Peyer's patch (tissue), 4 donors: ENCODE results near the gene VAMP5. TPM values are rescaled to one million over a fixed set of nuclear protein-coding genes. Genes with fewer than 3 reads are reported as not detected.
"Not testable (repeated sequence)": the region's sequence is repeated elsewhere in the genome, so short reads cannot be mapped to it uniquely, and the experiment has no call there.

Source experiments
- DNase-seq, 3 donors: peaks; one replicate each; pipeline ENCODE4 v3.0.0-alpha.2; 2017 to 2019
- H3K27ac ChIP-seq, 4 donors: fragments of 200-600 bp; sonication (generic); one replicate each; pipeline ENCODE4 v1.5.1; 2016 to 2019
- H3K27me3 ChIP-seq, 2 donors: fragments of 200-600 bp; sonication (generic); one replicate each; pipeline ENCODE4 v1.5.1; 2019
- H3K36me3 ChIP-seq, 3 donors: fragments of 200-600 bp; sonication (generic); one replicate each; pipeline ENCODE4 v1.5.1; 2016 to 2019
- H3K4me1 ChIP-seq, 4 donors: fragments of 200-600 bp; sonication (generic); one replicate each; pipeline ENCODE4 v1.5.1; 2016 to 2019
- H3K4me3 ChIP-seq, 4 donors: fragments of 200-600 bp; sonication (generic); 1 replicate in 3 of 4; 2 replicates in 1 of 4; pipeline ENCODE4 v1.5.1; 2016 to 2019; ENCODE audit warnings: mild to moderate bottlenecking in 1 of 4
- H3K9me3 ChIP-seq, 4 donors: fragments of 200-600 bp; sonication (generic); one replicate each; pipeline ENCODE4 v1.5.1; 2016 to 2019; ENCODE audit warnings: mild to moderate bottlenecking in 1 of 4
- CTCF ChIP-seq, 6 experiments: fragments of 450-650 bp in 4 of 6; fragments of 200-600 bp in 2 of 6; sonication (generic) in 1 of 6; IDR thresholded peaks; one replicate each; pipeline ENCODE4 v1.5.1; 2017 to 2019; ENCODE audit warnings: antibody characterized with exemption in 6 of 6, mild to moderate bottlenecking in 3 of 6, moderate library complexity in 1 of 6
- POLR2A ChIP-seq, 2 donors: fragments of 450-650 bp; IDR thresholded peaks; one replicate each; pipeline ENCODE4 v1.5.1; 2017; ENCODE audit warnings: antibody characterized with exemption in 2 of 2, mild to moderate bottlenecking in 2 of 2, moderate library complexity in 2 of 2
- total RNA-seq, 4 donors: library from RNA; depleted of rRNA; stranded (reverse); fragments of >200 nt; gene quantifications; one replicate each; pipeline ENCODE4 v1.1.0, GENCODE V29; 2016

VAMP5 gene
- total RNA-seq, 4 donors from 2014 or later = 6.5 to 18.2 (median 16.0) TPM

GRCh38 chr2:85607268-85608215 lies 23.3 kb downstream of the VAMP5 start:
- Histone ChIP-seq H3K36me3 (peaks cover 0 to 21% (median 0%) of the 10 kb centered on the region in 3 donors), H3K4me3 (no peak overlapping the region), H3K9me3 (no peaks in the 10 kb centered on the region), H3K4me1 (peaks cover 0 to 32% (median 10%) of the 10 kb centered on the region in 4 donors), H3K27me3 (no peaks in the 10 kb centered on the region), H3K27ac (no peak overlapping the region)
- TF ChIP-seq CTCF (IDR thresholded peaks at IDR 0.05) (no peak), POLR2A (IDR thresholded peaks at IDR 0.05) (no peak)
- DNase-seq = no peak

GRCh38 chr2:85611217-85611704 lies 27.0 kb downstream of the VAMP5 start:
- Histone ChIP-seq H3K9me3 (no peaks in the 10 kb centered on the region), H3K36me3 (peaks cover 0 to 21% (median 0%) of the 10 kb centered on the region in 3 donors), H3K27me3 (no peaks in the 10 kb centered on the region), H3K27ac (peak overlapping the region; percentile 84 to 90 (median 84)), H3K4me3 (peak overlapping the region; percentile 70 to 97 (median 89)), H3K4me1 (peaks cover 0 to 9% (median 6%) of the 10 kb centered on the region in 4 donors)
- no peak for DNase-seq
- TF ChIP-seq CTCF (IDR thresholded peaks at IDR 0.05) (no peak), POLR2A (IDR thresholded peaks at IDR 0.05) (no peak)

- H3K27ac ChIP-seq = peak within 1 kb of the TSS; percentile 84 to 90 (median 84)
- H3K36me3 ChIP-seq = peaks cover 0 to 21% (median 0%) of the 10 kb centered on the region in 3 donors
Measured at GRCh38 chr2:85611705-85612587, 27.7 kb downstream of the VAMP5 start, which contains the start of gene C2orf68. Gene C2orf68 (minus strand): TSS chr2:85612066. CDS start chr2:85611984, 82 bp downstream.

GRCh38 chr2:85613717-85614515 lies 29.7 kb downstream of the VAMP5 start:
- Histone ChIP-seq H3K9me3 (no peaks in the 10 kb centered on the region), H3K4me1 (peaks cover 0 to 29% (median 15%) of the 10 kb centered on the region in 4 donors), H3K36me3 (peaks cover 0 to 12% (median 0%) of the 10 kb centered on the region in 3 donors), H3K27ac (no peak overlapping the region), H3K4me3 (no peak overlapping the region), H3K27me3 (no peaks in the 10 kb centered on the region)
- no peak for DNase-seq
- TF ChIP-seq POLR2A (IDR thresholded peaks at IDR 0.05) (no peak), CTCF (IDR thresholded peaks at IDR 0.05) (no peak)

More at GRCh38 chr2:85611705-85612587, 27.7 kb downstream of the VAMP5 start, which contains the start of gene C2orf68:
- TF ChIP-seq CTCF (IDR thresholded peaks at IDR 0.05) (no peak), POLR2A (IDR thresholded peaks at IDR 0.05) (peak; percentile 71 to 77)
- no peaks in the 10 kb centered on the region for H3K9me3 ChIP-seq
- H3K4me1 ChIP-seq = peaks cover 0 to 13% (median 8%) of the 10 kb centered on the region in 4 donors
- no peaks in the 10 kb centered on the region for H3K27me3 ChIP-seq
- peak within 1 kb of the TSS; percentile 70 to 97 (median 89) for H3K4me3 ChIP-seq
- DNase-seq = peak; percentile 89 to 96 (median 93)

- DNase-seq = not testable (repeated sequence)
- peaks cover 0 to 33% (median 15%) of the 10 kb centered on the region in 4 donors for H3K4me1 ChIP-seq
Measured at GRCh38 chr2:85614757-85615156, 30.5 kb downstream of the VAMP5 start.

More at GRCh38 chr2:85614757-85615156, 30.5 kb downstream of the VAMP5 start:
- H3K4me3 ChIP-seq, H3K27ac ChIP-seq, H3K9me3 ChIP-seq, H3K27me3 ChIP-seq: not testable (repeated sequence)
- peaks cover 0 to 12% (median 0%) of the 10 kb centered on the region in 3 donors for H3K36me3 ChIP-seq
